PC-9 (cell line): Measurements from ENCODE around the gene PDE4D. TPM values are rescaled to one million over a fixed set of nuclear protein-coding genes. Genes with fewer than 3 reads are reported as not detected.
A peak's percentile ranks its signal among the peaks of the same experiment; 100 is the strongest.
"Not testable (repeated sequence)": the region's sequence is repeated elsewhere in the genome, so short reads cannot be mapped to it uniquely, and the experiment has no call there.

Experiments
- BruUV-seq: library from RNA; stranded (reverse); fragments of 400-500 nt; replicated peaks from 2 replicates; lab custom pipeline; 2021; lab: Mats Ljungman, UMichigan
- CTCF ChIA-PET: fragments of 300-600 bp; sonication (Branson Sonifier 250); formaldehyde crosslinking; loops from one replicate; lab custom pipeline; 2022; ENCODE audit warnings: antibody characterized with exemption; lab: Charles Lee
- POLR2A ChIA-PET: fragments of 300-600 bp; sonication (Branson Sonifier 250); formaldehyde crosslinking; loops from one replicate; lab custom pipeline; 2022; ENCODE audit warnings: antibody characterized with exemption; ENCODE audit not compliant: unreplicated experiment; lab: Charles Lee
- DNase-seq, 2 experiments: peaks; one replicate each; pipeline versions ENCODE4 v3.0.0 to v3.0.0-alpha.2; 2015 to 2022; ENCODE audit warnings: mixed read lengths in 1 of 2
- H2AFZ ChIP-seq: fragments of 200-600 bp; sonication (generic); 2 replicates; pipeline ENCODE4 v1.8.1; 2017; ENCODE audit warnings: antibody characterized with exemption
- H3F3A ChIP-seq: fragments of 200-600 bp; sonication (generic); 2 replicates; pipeline ENCODE4 v1.8.1; 2017; ENCODE audit warnings: antibody characterized with exemption, mild to moderate bottlenecking, low read depth; ENCODE audit not compliant: insufficient read depth
- H3K27ac ChIP-seq: fragments of 200-600 bp; sonication (generic); 2 replicates; pipeline ENCODE4 v1.6.1; 2016; ENCODE audit warnings: mixed run types
- H3K27me3 ChIP-seq: fragments of 200-600 bp; sonication (generic); 2 replicates; pipeline ENCODE4 v1.6.1; 2016; ENCODE audit warnings: low read depth, mixed run types; ENCODE audit not compliant: insufficient read depth
- H3K36me3 ChIP-seq: fragments of 200-600 bp; sonication (generic); 2 replicates; pipeline ENCODE4 v1.6.1; 2016; ENCODE audit warnings: low read depth, mixed run types
- H3K4me1 ChIP-seq: fragments of 200-600 bp; sonication (generic); replicated peaks from 2 replicates; pipeline ENCODE4 v1.6.1; 2016; ENCODE audit warnings: mixed run types; ENCODE audit not compliant: insufficient read depth
- H3K4me2 ChIP-seq: fragments of 200-600 bp; sonication (generic); 2 replicates; pipeline ENCODE4 v1.6.1; 2017; ENCODE audit warnings: mixed run types
- H3K4me3 ChIP-seq: fragments of 200-600 bp; sonication (generic); 2 replicates; pipeline ENCODE4 v1.6.1; 2016; ENCODE audit warnings: mixed run types
- H3K79me2 ChIP-seq: fragments of 200-600 bp; sonication (generic); 2 replicates; pipeline ENCODE4 v1.6.1; 2017; ENCODE audit warnings: low read depth, mixed run types
- H3K9me2 ChIP-seq: fragments of 200-600 bp; sonication (generic); 2 replicates; pipeline ENCODE4 v1.8.1; 2017; ENCODE audit warnings: mild to moderate bottlenecking; ENCODE audit not compliant: insufficient read depth
- H3K9me3 ChIP-seq: fragments of 200-600 bp; sonication (generic); 2 replicates; pipeline ENCODE4 v1.8.1; 2016; ENCODE audit warnings: low read depth; ENCODE audit not compliant: insufficient read depth
- H4K20me1 ChIP-seq: fragments of 200-600 bp; sonication (generic); 2 replicates; pipeline ENCODE4 v1.8.1; 2017; ENCODE audit not compliant: insufficient read depth
- EZH2 ChIP-seq: fragments of 200-600 bp; sonication (generic); IDR thresholded peaks from 2 replicates; pipeline ENCODE4 v1.8.0; 2017; ENCODE audit warnings: antibody characterized with exemption, low read depth
- intact Hi-C: fragments of 100-400 bp; cut with micrococcal nuclease; formaldehyde crosslinking; loops from one replicate; pipeline ENCODE4 v1.10.0; 2022; ENCODE audit not compliant: unreplicated experiment
- total RNA-seq: library from RNA; stranded (reverse); gene quantifications from 2 replicates; pipeline ENCODE4 v1.2.3, GENCODE V29; 2021
- TF ChIP-seq, protein P1 (sequence below): fragments of 200-600 bp; sonication (generic); conservative IDR thresholded peaks from 2 replicates; pipeline ENCODE4 v1.6.1; 2017; ENCODE audit warnings: mixed run types, antibody characterized with exemption, mild to moderate bottlenecking, moderate library complexity

The PDE4D gene
- total RNA-seq, 1 experiment from 2014 or later, result 9.8 TPM

DNA sequence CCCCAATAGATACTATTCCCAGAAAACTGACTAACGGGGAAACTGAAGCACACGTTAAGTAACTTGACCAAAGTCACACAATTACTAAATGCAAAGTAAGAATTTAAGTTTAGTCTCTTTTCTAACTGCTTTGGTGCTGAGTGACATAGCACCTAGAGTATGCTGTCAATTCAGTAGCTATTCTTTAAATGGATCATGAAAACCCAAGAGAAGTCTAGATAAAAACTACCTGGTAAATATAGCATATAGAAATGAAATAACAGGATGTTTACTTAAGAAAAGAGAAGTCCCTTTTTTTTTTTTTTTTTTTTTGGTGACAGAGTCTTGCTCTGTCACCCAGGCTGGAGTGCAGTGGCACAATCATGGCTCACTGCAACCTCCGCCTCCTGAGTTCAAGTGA lies 129.2 kb downstream of the PDE4D start:
- Histone ChIP-seq H3K4me3 (no peak overlapping the region), H4K20me1 (no peaks in the 10 kb centered on the region), H3K79me2 (peaks cover 45% of the 10 kb centered on the region; the same call in 1 of the 2 replicates), H3K4me2 (0 out of 2 replicates have a peak overlapping the region, but pooled peaks have one; percentile 12), H3K36me3 (no peaks in the 10 kb centered on the region), H2AFZ (no peak overlapping the region), H3K9me3 (no peaks in the 10 kb centered on the region), H3K27me3 (no peaks in the 10 kb centered on the region), H3K9me2 (no peaks in the 10 kb centered on the region), H3F3A (peaks cover 36% of the 10 kb centered on the region), H3K4me1 (peaks cover 63% of the 10 kb centered on the region), H3K27ac (no peak overlapping the region)
- BruUV-seq, result no TSS peak
- intact Hi-C loops, result no loop called here
- DNase-seq, result no peak
- POLR2A ChIA-PET, result no interaction called here
- TF ChIP-seq, protein P1, sequence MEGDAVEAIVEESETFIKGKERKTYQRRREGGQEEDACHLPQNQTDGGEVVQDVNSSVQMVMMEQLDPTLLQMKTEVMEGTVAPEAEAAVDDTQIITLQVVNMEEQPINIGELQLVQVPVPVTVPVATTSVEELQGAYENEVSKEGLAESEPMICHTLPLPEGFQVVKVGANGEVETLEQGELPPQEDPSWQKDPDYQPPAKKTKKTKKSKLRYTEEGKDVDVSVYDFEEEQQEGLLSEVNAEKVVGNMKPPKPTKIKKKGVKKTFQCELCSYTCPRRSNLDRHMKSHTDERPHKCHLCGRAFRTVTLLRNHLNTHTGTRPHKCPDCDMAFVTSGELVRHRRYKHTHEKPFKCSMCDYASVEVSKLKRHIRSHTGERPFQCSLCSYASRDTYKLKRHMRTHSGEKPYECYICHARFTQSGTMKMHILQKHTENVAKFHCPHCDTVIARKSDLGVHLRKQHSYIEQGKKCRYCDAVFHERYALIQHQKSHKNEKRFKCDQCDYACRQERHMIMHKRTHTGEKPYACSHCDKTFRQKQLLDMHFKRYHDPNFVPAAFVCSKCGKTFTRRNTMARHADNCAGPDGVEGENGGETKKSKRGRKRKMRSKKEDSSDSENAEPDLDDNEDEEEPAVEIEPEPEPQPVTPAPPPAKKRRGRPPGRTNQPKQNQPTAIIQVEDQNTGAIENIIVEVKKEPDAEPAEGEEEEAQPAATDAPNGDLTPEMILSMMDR, result no peak
- TF ChIP-seq EZH2, result no peak
- CTCF ChIA-PET, result no interaction called here

DNA sequence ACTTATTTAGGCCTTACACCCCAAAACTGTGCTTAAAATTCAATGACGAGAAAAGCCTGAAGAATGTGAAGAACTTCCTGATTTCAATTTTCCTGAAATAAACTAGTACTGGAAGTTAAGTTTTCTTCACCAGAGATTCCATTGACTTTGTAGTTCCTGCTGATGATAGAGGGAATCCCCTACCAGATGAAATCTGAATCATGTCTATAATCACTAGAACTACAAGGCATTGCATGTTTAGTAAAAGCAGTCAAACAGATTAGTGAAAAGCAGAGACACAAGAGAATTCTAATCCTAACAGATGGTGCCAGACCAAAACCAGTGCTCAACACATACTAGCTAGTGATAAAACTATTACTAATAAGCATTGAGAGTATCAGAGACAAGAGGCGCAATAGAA lies 130.0 kb downstream of the PDE4D start:
- POLR2A ChIA-PET, result no interaction called here
- TF ChIP-seq, protein P1, result no peak
- no peak for TF ChIP-seq EZH2
- no peaks in the 10 kb centered on the region for H3K36me3 ChIP-seq
- H3K4me2 ChIP-seq, result peak overlapping the region; percentile 12; the same call in 1 of the 2 replicates
- no peaks in the 10 kb centered on the region for H4K20me1 ChIP-seq
- H3K27me3 ChIP-seq, result no peaks in the 10 kb centered on the region
- 0 out of 2 replicates have a peak overlapping the region, but pooled peaks have one; percentile 31 for H3K27ac ChIP-seq
- H3K4me1 ChIP-seq, result peaks cover 67% of the 10 kb centered on the region
- no TSS peak for BruUV-seq
- no peak overlapping the region for H2AFZ ChIP-seq
- CTCF ChIA-PET, result no interaction called here
- peaks cover 32% of the 10 kb centered on the region for H3F3A ChIP-seq
- DNase-seq, result no peak
- intact Hi-C loops, result no loop called here
- H3K79me2 ChIP-seq, result peaks cover 51% of the 10 kb centered on the region; the same call in 1 of the 2 replicates
- H3K9me3 ChIP-seq, result no peaks in the 10 kb centered on the region; the same call in 1 of the 2 replicates
- no peak overlapping the region for H3K4me3 ChIP-seq
- H3K9me2 ChIP-seq, result no peaks in the 10 kb centered on the region

DNA sequence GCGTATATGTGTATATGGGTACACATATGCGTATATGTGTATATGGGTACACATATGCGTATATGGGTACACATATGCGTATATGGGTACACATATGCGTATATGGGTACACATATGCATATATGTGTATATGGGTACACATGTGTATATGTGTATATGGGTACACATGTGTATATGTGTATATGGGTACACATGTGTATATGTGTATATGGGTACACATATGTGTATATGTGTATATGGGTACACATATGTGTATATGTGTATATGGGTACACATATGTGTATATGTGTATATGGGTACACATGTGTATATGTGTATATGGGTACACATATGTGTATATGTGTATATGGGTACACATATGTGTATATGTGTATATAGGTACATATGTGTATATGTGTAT lies 131.3 kb downstream of the PDE4D start:
- not testable (repeated sequence) for H3K9me2 ChIP-seq
- peaks cover 49% of the 10 kb centered on the region; the same call in 1 of the 2 replicates for H3K79me2 ChIP-seq

More for the DNA sequence above, 131.3 kb downstream of the PDE4D start:
- CTCF ChIA-PET, H3K27me3 ChIP-seq, H2AFZ ChIP-seq, H3K36me3 ChIP-seq, DNase-seq, BruUV-seq, H3K27ac ChIP-seq, POLR2A ChIA-PET, H3K4me3 ChIP-seq, H3K9me3 ChIP-seq, intact Hi-C loops, H4K20me1 ChIP-seq, H3K4me2 ChIP-seq: not testable (repeated sequence)
- Histone ChIP-seq H3F3A (peaks cover 31% of the 10 kb centered on the region), H3K4me1 (peaks cover 66% of the 10 kb centered on the region)
